Activated CD4-positive, alpha-beta T cell treated with anti-CD3 and anti-CD28 coated beads, Interleukin-2, amount 10 ng/mL, durations not matched to agents 7 days and 5 days (primary cell): ENCODE measurements around the gene DLG3. TPM values are rescaled to one million over a fixed set of nuclear protein-coding genes. Genes with fewer than 3 reads are reported as not detected.

Experiments used
- CTCF ChIA-PET: fragments of 350-600 bp; sonication (Branson Sonifier 250); formaldehyde crosslinking; loops from one replicate; lab custom pipeline; 2021; ENCODE audit warnings: antibody characterized with exemption; lab: Charles Lee
- POLR2A ChIA-PET: fragments of 350-600 bp; sonication (Branson Sonifier 250); formaldehyde crosslinking; loops from one replicate; lab custom pipeline; 2021; ENCODE audit warnings: antibody characterized with exemption; lab: Charles Lee
- DNase-seq: peaks from one replicate; pipeline ENCODE4 v3.0.0-alpha.2; 2020
- H3K27ac Mint-ChIP-seq: one replicate; pipeline ENCODE4 v1.8.0; 2021; ENCODE audit warnings: mild to moderate bottlenecking, moderate library complexity, mixed read lengths
- H3K27me3 Mint-ChIP-seq: one replicate; pipeline ENCODE4 v1.8.0; 2021; ENCODE audit warnings: mixed read lengths
- H3K36me3 Mint-ChIP-seq: one replicate; pipeline ENCODE4 v1.8.0; 2021; ENCODE audit warnings: low read depth, mixed read lengths
- H3K4me1 Mint-ChIP-seq: one replicate; pipeline ENCODE4 v1.8.0; 2021; ENCODE audit warnings: mixed read lengths
- H3K4me3 Mint-ChIP-seq: one replicate; pipeline ENCODE4 v1.8.0; 2021; ENCODE audit warnings: mild to moderate bottlenecking, moderate library complexity, mixed read lengths
- H3K9me3 Mint-ChIP-seq: one replicate; pipeline ENCODE4 v1.8.0; 2021; ENCODE audit warnings: mixed read lengths
- total RNA-seq, 2 experiments: library from RNA; stranded (reverse); gene quantifications; one replicate each; pipeline ENCODE4 v1.2.3, GENCODE V29; 2021

The DLG3 gene
- total RNA-seq, 2 experiments from 2014 or later, result 19.9 to 20.1 TPM

DNA sequence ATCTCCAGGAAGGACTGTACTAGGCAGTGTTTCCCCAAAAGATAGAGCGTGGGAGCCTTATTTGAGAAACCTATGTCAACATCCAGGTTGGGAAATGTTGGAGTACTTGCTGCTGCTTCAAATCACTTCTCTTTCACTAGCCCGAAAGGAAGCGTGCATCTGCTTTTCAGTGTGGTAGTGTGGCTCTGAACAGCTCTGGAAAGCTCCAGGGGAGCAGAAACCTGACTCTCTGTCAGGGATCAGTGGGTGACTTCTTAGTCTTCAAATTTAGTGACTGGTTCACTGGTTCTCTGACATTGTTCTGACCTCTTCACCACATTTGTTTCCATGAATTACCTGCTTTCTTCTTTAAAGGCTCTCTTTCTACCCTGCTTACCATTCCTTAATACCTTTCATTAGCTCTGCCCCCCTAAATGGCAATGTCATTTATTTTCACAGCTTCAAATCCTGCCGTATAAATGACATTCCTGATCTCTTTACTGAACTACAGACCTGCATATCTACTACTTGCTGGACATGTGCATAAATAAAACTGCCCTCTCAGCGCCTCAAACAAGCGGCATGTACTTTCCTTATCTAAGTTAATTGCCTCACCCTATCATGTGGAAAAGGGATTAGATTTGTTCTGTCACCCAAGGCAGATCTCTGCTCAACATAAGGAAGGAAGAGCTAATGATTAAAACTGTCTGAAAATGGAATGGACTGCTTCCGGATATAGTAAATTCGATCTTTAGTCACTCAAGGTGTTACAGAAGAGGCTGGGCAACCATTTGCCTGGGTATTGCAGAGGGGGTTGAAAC is 37.0 kb downstream of the DLG3 start:
- POLR2A ChIA-PET, result no interaction called here
- peaks cover 2% of the 10 kb centered on the region for H3K4me1 Mint-ChIP-seq
- H3K4me3 Mint-ChIP-seq, result no peak overlapping the region
- no peak overlapping the region for H3K27ac Mint-ChIP-seq
- peaks cover 8% of the 10 kb centered on the region for H3K36me3 Mint-ChIP-seq
- no peaks in the 10 kb centered on the region for H3K9me3 Mint-ChIP-seq
- DNase-seq, result no peak
- no peaks in the 10 kb centered on the region for H3K27me3 Mint-ChIP-seq
- CTCF ChIA-PET, result interaction anchor here (0.6 kb wide), 1 partner anchor 133 kb away, joined by 3 read pairs; no protein-coding TSS in a partner anchor

DNA sequence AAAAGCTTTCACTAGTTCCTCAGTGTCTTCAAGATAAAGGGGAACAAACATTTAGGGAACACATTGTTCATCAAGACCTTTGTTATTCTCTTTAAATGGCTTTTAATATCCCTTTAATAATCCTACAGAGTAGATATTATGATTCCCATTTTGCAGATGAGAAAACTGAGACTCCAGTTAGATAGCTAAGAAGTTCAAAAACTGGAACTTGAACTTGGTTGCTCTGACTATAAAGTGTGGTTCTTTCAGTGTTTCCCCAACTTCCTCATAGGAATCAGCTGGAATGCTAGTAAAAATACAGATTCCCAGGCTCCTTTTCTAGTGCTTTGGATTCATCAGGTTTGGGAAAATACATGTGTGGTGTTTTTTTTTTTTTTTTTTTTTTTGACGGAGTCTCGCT is 37.7 kb downstream of the DLG3 start:
- POLR2A ChIA-PET, result no interaction called here

DNA sequence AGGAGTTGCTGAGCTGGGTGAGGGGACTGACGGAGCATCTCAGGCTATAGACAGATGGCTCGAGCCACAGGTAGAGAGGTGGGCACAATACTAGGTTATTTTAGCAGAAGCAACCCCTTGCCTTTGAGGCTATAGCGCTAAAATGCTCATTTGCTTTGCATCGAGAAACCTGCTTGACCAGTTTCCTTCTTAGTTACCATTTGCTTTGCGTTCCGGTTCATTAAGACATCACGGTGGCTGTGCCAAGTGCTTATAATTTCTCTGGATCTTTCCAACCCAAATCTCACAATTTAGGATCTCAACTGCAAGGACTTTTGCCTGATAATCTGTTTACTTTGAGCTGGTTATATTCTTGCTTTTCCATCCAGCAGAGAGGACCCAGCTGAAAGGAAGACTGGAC is 40.8 kb downstream of the DLG3 start:
- Mint-ChIP-seq H3K9me3 (no peaks in the 10 kb centered on the region), H3K27me3 (no peaks in the 10 kb centered on the region), H3K36me3 (peaks cover 8% of the 10 kb centered on the region), H3K4me1 (peaks cover 2% of the 10 kb centered on the region), H3K27ac (no peak overlapping the region), H3K4me3 (no peak overlapping the region)
- ChIA-PET POLR2A (no interaction called here), CTCF (no interaction called here)
- DNase-seq, result no peak

More for the DNA sequence above, 37.7 kb downstream of the DLG3 start:
- Mint-ChIP-seq H3K9me3 (no peaks in the 10 kb centered on the region), H3K27me3 (no peaks in the 10 kb centered on the region), H3K36me3 (peaks cover 8% of the 10 kb centered on the region), H3K4me1 (peaks cover 2% of the 10 kb centered on the region), H3K4me3 (no peak overlapping the region), H3K27ac (no peak overlapping the region)
- no peak for DNase-seq
- CTCF ChIA-PET, result interaction anchor here (0.6 kb wide), 1 partner anchor 132 kb away, joined by 3 read pairs; no protein-coding TSS in a partner anchor

DNA sequence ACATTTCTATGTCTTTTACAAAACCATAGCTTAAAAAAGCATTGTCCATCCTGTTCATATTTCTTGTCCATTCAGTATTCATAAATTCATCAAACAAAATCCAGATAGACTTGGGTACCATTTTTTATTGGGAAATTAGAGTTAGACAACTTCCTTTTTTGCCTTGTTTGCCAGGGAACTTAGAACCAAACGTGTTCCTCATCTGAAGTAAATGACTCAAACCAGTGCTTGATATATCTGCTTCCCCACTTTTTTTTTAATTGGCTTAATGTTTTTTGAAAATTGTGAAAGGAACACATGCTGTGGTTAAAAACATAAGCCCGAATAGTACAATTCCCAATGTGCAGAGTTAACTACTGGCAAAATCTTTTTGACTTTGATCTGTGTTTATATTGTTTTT is 44.2 kb downstream of the DLG3 start:
- Mint-ChIP-seq H3K27ac (no peak overlapping the region), H3K4me3 (no peak overlapping the region), H3K9me3 (no peaks in the 10 kb centered on the region), H3K27me3 (no peaks in the 10 kb centered on the region), H3K4me1 (peaks cover 11% of the 10 kb centered on the region), H3K36me3 (peaks cover 21% of the 10 kb centered on the region)
- no peak for DNase-seq
- ChIA-PET CTCF (no interaction called here), POLR2A (no interaction called here)

DNA sequence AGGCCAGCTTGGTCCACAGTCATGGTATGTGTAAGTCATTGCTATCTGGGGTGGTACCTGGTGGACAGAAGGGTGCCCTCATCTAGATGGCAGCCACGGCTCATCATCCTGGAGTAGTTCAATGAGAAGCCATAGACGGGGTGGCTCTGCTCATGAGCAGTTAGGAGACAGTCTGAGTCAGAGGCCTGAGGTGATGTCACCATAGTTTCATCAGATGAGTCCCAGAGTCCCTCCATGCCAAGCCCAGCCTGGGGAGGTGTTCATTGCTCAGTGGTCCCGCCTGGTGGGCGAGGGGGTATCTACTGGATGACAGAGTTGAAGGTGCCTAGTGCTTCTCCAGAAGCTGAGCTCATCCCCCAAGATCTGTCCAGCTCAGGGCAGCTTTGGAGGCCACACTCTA is 49.8 kb downstream of the DLG3 start:
- Mint-ChIP-seq H3K4me1 (peaks cover 16% of the 10 kb centered on the region), H3K9me3 (no peaks in the 10 kb centered on the region), H3K4me3 (no peak overlapping the region), H3K36me3 (peaks cover 31% of the 10 kb centered on the region), H3K27ac (no peak overlapping the region), H3K27me3 (no peaks in the 10 kb centered on the region)
- POLR2A ChIA-PET, result no interaction called here
- CTCF ChIA-PET, result no interaction called here
- no peak for DNase-seq

DNA sequence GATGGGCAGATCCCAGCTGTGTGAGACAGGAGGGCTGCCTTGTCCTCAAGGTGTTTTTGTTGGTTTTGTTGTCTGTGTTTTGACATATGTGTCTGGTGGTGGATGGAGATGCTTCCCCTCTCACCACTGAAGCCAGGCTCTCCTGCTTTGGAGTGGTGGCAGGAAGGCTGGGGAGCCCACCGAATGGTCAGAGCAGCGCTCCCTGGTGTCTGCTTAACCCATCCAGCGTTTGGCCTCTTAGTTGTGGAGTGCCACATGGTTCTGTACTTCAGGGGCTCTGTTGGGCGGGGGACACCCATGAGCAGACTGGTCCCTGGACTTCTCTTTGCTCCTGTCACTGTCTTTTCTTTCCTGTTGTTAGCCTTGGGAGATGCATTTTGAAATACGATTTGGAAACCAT is 51.9 kb downstream of the DLG3 start:
- H3K27me3 Mint-ChIP-seq, result no peaks in the 10 kb centered on the region
- H3K9me3 Mint-ChIP-seq, result no peaks in the 10 kb centered on the region
- POLR2A ChIA-PET, result no interaction called here
- DNase-seq, result no peak
- H3K4me1 Mint-ChIP-seq, result peaks cover 14% of the 10 kb centered on the region
- no peak overlapping the region for H3K4me3 Mint-ChIP-seq
- peak overlapping the region; percentile 41 for H3K27ac Mint-ChIP-seq
- CTCF ChIA-PET, result interaction anchor here (0.8 kb wide), 1 partner anchor 89 kb away, joined by 3 read pairs; no protein-coding TSS in a partner anchor
- H3K36me3 Mint-ChIP-seq, result peaks cover 30% of the 10 kb centered on the region

DNA sequence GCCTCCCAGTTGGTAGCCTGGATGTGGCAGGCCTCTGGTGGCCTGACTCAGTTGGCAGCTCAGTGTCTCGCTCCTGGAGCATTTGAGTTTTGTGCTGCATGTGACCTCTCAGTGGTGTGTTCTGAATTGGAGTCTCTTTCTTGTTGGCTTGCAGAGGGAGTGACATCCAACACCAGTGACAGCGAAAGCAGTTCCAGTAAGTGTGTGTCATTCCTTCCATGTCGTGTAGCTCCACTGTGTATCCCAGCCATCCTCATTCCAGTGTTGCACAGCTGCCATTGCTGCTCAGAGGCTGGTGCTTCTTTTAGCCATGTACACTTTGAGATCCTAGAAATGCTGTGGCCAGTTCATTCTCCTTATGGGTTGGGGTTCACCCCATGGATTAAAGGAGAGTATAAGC is 52.4 kb downstream of the DLG3 start:
- CTCF ChIA-PET, result no interaction called here
- DNase-seq, result no peak
- peaks cover 9% of the 10 kb centered on the region for H3K4me1 Mint-ChIP-seq
- no peak overlapping the region for H3K27ac Mint-ChIP-seq
- POLR2A ChIA-PET, result no interaction called here
- no peaks in the 10 kb centered on the region for H3K9me3 Mint-ChIP-seq
- no peak overlapping the region for H3K4me3 Mint-ChIP-seq
- peaks cover 27% of the 10 kb centered on the region for H3K36me3 Mint-ChIP-seq
- H3K27me3 Mint-ChIP-seq, result no peaks in the 10 kb centered on the region

DNA sequence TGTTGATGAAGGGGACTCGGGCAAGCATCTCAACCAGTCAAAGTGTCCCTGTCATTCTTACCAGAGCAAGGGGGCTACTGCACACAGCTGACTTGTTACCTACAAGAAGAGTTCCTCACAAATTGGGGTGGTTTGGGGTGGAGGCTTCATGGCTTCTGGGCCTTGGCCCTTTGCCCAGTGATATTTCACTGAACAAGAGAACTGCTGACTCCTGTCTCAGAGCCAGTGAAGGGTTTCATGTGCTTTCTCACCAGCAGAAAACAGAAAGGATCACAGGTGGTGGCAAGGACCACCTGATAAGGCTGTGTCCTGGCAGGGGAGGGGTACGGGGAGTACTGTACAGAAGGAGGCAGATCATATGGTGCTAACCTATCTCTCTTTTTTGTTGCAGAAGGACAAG is 53.5 kb downstream of the DLG3 start:
- Mint-ChIP-seq H3K27me3 (no peaks in the 10 kb centered on the region), H3K4me3 (no peak overlapping the region), H3K36me3 (peaks cover 18% of the 10 kb centered on the region), H3K27ac (no peak overlapping the region), H3K9me3 (no peaks in the 10 kb centered on the region), H3K4me1 (peaks cover 5% of the 10 kb centered on the region)
- POLR2A ChIA-PET, result no interaction called here
- CTCF ChIA-PET, result interaction anchor here (0.6 kb wide), 1 partner anchor 483 kb away, joined by 3 read pairs; no protein-coding TSS in a partner anchor
- no peak for DNase-seq

DNA sequence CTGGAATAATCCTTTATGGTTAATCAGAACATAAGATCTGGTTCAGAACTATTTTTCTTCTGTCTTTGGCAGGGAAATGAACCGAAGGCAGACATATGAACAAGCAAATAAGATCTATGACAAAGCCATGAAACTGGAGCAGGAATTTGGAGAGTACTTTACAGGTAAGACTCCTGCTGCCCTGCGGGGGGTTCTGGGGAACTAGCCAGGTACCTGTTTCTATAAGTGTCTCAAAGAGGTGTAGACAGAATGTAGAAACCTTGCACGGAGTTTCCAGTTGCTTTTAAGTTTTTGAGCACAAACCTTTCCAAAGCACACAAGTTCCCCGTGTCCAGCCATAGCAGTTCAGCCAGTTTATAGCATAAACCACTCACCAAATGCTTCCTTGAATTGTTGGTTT is 56.2 kb downstream of the DLG3 start:
- Mint-ChIP-seq H3K27me3 (no peaks in the 10 kb centered on the region), H3K27ac (no peak overlapping the region), H3K4me1 (peaks cover 16% of the 10 kb centered on the region), H3K36me3 (peaks cover 15% of the 10 kb centered on the region), H3K4me3 (no peak overlapping the region), H3K9me3 (no peaks in the 10 kb centered on the region)
- ChIA-PET POLR2A (no interaction called here), CTCF (interaction anchor here (0.7 kb wide), 1 partner anchor 23 kb away, joined by 3 read pairs; no protein-coding TSS in a partner anchor)
- no peak for DNase-seq

DNA sequence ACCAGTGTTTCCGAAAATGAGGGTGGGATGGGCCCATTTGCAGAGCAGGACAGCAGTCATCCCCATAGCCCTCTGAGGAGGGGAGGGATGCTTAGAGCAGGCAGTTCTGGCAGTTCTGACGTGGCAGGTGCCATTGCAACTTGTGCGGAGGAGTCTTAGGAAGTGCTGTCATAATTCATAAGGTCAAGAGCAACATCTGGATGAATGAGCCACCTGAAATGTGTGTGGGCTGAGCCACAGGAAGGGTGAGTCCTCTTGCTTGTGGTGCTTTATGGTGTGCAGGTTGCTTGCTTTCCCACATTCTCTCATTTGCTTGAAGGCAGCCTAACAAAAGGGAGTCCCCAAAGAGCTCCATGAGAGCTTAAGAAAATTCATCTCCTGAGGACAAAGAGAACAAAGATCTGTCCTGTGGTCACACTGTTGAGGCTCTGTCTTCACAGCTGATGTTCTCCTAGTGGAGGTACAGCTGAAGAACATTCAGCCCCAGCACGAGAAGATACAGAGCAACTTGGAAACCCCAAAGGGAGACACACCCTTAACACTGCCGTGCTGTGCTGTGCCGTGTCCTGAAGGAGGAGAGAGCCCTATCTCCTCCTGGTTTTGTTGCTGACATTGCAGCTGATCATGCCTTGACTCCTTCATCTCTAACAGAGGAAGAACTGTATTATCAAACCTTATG is 60.3 kb downstream of the DLG3 start:
- no peaks in the 10 kb centered on the region for H3K9me3 Mint-ChIP-seq
- peak overlapping the region; percentile 50 for H3K27ac Mint-ChIP-seq
- no peak for DNase-seq
- POLR2A ChIA-PET, result no interaction called here
- H3K4me3 Mint-ChIP-seq, result no peak overlapping the region
- no peaks in the 10 kb centered on the region for H3K27me3 Mint-ChIP-seq
- peaks cover 36% of the 10 kb centered on the region for H3K4me1 Mint-ChIP-seq
- H3K36me3 Mint-ChIP-seq, result peaks cover 4% of the 10 kb centered on the region
- CTCF ChIA-PET, result interaction anchor here (0.6 to 1.0 kb wide), 3 partner anchors 10 to 72 kb away, joined by 3 read pairs; no protein-coding TSS in a partner anchor

DNA sequence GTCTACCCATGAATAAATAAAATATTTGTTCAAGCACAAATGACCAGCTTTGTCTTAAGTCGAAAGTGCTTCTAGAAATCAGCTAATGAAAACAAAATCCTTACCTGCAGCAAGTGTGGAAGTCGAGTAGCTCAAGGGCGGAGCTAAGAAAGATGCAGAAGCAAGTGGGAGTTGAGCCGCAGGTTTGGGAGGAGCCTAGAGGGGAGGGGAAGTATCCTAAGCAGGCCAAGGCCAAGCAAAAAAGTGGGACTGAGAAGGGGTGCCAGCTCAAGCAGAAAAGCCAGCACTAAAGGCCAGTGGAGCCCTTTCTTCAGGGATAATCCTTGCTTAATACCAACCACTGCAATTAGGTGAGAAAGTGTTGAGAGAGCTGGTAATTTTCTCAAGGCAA is 60.8 kb downstream of the DLG3 start:
- POLR2A ChIA-PET, result no interaction called here
- no peak overlapping the region for H3K27ac Mint-ChIP-seq
- no peak overlapping the region for H3K4me3 Mint-ChIP-seq
- no peaks in the 10 kb centered on the region for H3K9me3 Mint-ChIP-seq
- peaks cover 36% of the 10 kb centered on the region for H3K4me1 Mint-ChIP-seq
- CTCF ChIA-PET, result interaction anchor here (0.6 to 1.0 kb wide), 4 partner anchors 10 to 72 kb away, joined by 3 read pairs; no protein-coding TSS in a partner anchor
- H3K36me3 Mint-ChIP-seq, result peaks cover 4% of the 10 kb centered on the region
- no peak for DNase-seq
- H3K27me3 Mint-ChIP-seq, result no peaks in the 10 kb centered on the region

DNA sequence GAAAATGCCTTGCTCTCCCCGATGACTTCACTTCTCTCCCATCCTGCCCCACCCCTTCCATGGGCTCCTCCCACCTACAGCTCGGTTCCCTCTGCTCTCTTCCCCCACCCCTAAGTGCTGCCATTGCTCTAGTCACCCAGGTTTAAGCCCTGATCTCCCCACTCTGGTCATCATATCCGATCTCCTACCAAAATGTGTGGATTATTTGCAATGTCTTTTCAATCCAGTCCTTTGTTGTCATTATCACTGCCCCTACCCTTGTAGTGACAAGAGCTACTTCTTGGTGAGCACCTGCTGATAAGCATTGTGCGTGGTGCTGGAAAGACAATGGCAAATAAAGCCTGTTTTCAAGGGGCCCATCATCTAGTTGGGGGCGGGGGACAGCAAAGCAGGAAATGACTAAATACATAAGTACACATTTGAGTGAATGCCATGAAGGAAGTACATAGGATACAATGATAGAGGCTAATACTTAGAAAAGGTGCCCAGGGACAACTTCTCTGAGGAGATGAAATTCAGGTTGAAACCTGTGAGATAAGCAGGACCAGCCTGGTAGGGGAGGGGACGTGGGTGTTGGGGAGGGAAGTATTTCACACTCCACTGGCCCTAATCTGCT is 63.8 kb downstream of the DLG3 start:
- peaks cover 36% of the 10 kb centered on the region for H3K4me1 Mint-ChIP-seq
- peaks cover 4% of the 10 kb centered on the region for H3K36me3 Mint-ChIP-seq
- CTCF ChIA-PET, result interaction anchor here (1.1 to 1.6 kb wide), 2 partner anchors 9 to 16 kb away, joined by 3 to 4 read pairs; no protein-coding TSS in a partner anchor
- POLR2A ChIA-PET, result no interaction called here
- H3K27ac Mint-ChIP-seq, result peak overlapping the region; percentile 16
- H3K9me3 Mint-ChIP-seq, result no peaks in the 10 kb centered on the region
- DNase-seq, result no peak
- no peak overlapping the region for H3K4me3 Mint-ChIP-seq
- H3K27me3 Mint-ChIP-seq, result peaks cover 3% of the 10 kb centered on the region

DNA sequence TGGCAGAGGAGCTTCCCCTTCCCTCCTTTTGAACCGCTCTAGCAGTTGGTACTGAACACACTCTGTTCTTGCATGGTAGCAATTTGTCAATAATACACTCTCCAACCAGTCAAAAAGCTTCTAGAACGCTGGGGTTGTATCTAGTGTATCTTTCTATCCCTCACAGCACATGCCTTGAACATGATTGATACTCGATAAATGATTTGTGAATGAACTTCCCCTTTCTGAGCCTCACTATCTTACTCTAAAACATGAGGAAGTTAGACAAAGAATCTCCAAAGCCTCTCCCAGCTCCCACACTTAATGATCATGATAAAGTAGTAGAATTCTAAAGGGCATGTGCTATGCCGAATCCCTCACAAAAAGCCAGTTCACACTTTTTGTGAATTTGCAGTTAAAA is 64.4 kb downstream of the DLG3 start:
- Mint-ChIP-seq H3K9me3 (no peaks in the 10 kb centered on the region), H3K4me1 (peaks cover 36% of the 10 kb centered on the region), H3K36me3 (peaks cover 4% of the 10 kb centered on the region), H3K27ac (no peak overlapping the region), H3K27me3 (peaks cover 3% of the 10 kb centered on the region), H3K4me3 (no peak overlapping the region)
- ChIA-PET POLR2A (no interaction called here), CTCF (no interaction called here)
- no peak for DNase-seq
